Fibroblast of lung (primary cell): ENCODE data around the gene NOVA1.

Source experiments
- CTCF ChIP-seq, 2 donors: IDR thresholded peaks in 1 of 2; conservative IDR thresholded peaks in 1 of 2; 1 replicate in 1 of 2; 2 replicates in 1 of 2; pipeline ENCODE4 v1.5.1; 2011 to 2012; ENCODE audit warnings: low read length in 2 of 2, control low read depth in 1 of 2, inconsistent platforms in 1 of 2, low read depth in 1 of 2, mild to moderate bottlenecking in 1 of 2
- EZH2 ChIP-seq: IDR thresholded peaks from 2 replicates; pipeline ENCODE4 v1.5.1; 2012; ENCODE audit warnings: low read length, control low read depth, mild to moderate bottlenecking; ENCODE audit errors: missing control alignments

- no peak for TF ChIP-seq CTCF (conservative IDR thresholded peaks at IDR 0.05 in 1 of 2, IDR thresholded peaks at IDR 0.05 in 1 of 2; ENCODE audit: low read depth in 1 of 2, low read length in 2 of 2)
- no peak for TF ChIP-seq EZH2
Measured at GRCh38 chr14:26448181-26448855, 149.5 kb downstream of the NOVA1 start.
